TTC549 (cell line): ENCODE results near the gene RAF1.
"Not testable (repeated sequence)": the region's sequence is repeated elsewhere in the genome, so short reads cannot be mapped to it uniquely, and the experiment has no call there.

ENCODE experiments used
- FAIRE-seq: peaks from 2 replicates; lab custom pipeline; 2012; peaks lifted over from hg19 to GRCh38; lab: Jason Lieb, UNC

RAF1 gene

GRCh38 chr3:12557473-12558100 lies 106.3 kb downstream of the RAF1 start:
- FAIRE-seq = no peak

GRCh38 chr3:12556690-12557472 lies 107.0 kb downstream of the RAF1 start, which contains the start of gene MKRN2:
MKRN2 (plus strand) TSS chr3:12557087; CDS start chr3:12557151, 64 bp downstream.
- FAIRE-seq = no peak

GRCh38 chr3:12556314-12556689 lies 107.6 kb downstream of the RAF1 start:
- FAIRE-seq = no peak

GRCh38 chr3:12553921-12554391 lies 110.0 kb downstream of the RAF1 start:
- FAIRE-seq = no peak

DNA sequence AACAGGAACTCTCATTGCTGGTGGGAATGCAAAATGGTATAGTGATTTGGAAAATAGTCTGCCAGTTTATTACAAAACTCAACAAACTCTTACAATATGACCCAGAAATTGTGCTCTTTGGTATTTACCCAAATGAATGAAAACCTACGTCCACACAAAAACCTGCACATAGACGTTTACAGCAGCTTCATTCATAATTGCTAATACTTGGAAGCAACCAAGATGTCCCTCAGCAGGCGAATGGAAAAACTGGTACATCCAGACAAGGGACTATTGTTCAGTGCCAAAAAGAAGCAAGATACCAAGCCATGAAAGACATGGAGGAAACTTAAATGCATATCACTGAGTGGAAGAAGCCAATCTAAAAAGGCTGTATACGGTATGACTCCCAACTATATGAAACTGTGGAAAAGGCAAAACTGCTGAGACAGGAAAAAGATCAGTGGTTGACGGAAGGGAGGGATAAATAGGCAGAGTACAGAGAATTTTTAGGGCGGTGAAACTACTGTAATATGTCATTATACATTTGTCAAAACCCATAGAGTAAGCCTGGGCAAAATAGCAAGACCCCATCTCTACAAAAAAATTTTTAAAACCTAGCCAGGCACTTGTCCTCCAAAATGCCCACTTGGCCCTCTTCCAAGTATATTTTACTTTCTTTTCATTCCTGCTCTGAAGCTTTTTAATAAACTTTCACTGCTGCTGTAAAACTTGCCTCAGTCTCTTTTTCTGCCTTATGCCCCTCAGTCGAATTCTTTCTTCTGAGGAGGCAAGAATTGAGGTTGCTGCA lies 113.8 kb downstream of the RAF1 start:
- FAIRE-seq = no peak

- no peak for FAIRE-seq
Observed at GRCh38 chr3:12545473-12545791, 118.5 kb downstream of the RAF1 start, which contains the start of gene MKRN2OS. MKRN2OS (minus strand) TSS chr3:12545499; CDS start chr3:12545464, 35 bp downstream.

- no peak for FAIRE-seq
Observed at GRCh38 chr3:12544652-12545472, 119.1 kb downstream of the RAF1 start.

DNA sequence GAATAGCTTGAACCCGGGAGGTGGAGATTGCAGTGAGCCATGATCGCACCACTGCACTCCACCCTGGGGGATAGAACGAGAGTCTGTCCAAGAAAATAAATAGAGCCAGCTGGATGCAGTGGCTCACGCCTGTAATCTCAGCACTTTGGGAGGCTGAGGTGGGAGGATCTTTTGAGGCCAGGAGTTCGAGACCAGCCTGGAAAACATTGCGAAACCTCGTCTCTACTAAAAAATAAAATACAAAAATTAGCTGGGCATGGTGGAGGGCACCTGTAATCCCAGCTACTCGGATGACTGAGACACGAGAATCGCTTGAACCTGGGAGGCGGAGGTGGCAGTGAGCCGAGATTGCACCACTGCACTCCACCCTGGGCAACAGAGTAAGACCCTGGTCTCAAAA lies 120.4 kb downstream of the RAF1 start:
- FAIRE-seq = not testable (repeated sequence)

DNA sequence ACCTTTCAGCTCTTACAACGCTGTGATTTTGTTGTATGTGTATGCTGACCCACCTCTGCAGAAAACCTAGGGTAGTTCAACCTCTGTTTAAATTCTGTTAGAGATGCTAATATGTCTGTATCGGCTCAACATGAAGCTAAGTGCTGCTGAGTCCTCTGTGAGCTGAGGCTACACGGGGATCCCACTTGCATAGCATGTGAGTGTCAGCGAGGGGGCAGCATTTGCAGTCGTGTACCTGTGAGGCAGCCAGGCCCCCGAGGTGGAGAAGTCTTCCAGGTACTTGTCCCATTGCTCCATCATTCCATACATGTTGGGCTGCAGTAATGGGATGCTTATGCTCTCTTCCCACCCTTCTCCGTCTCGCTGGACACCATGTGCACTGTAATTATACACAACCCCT lies 122.3 kb downstream of the RAF1 start:
- FAIRE-seq = no peak

GRCh38 chr3:12536423-12536822 lies 127.5 kb downstream of the RAF1 start:
- no peak for FAIRE-seq
